DOHH2 (cell line): Measurements from ENCODE around the gene LMBRD2.

ENCODE experiments used
- H3F3A ChIP-seq: fragments of 200-600 bp; sonication (generic), shearing (Covaris generic); 2 replicates; pipeline ENCODE4 v1.6.0; 2016; ENCODE audit warnings: antibody characterized with exemption, mild to moderate bottlenecking; ENCODE audit not compliant: control insufficient read depth, insufficient read depth
- H3K27ac ChIP-seq: fragments of 200-600 bp; sonication (generic); 2 replicates; pipeline ENCODE4 v1.5.1; 2014; ENCODE audit warnings: low read depth, mild to moderate bottlenecking, low read length, moderate library complexity
- H3K27me3 ChIP-seq: fragments of 200-600 bp; sonication (generic); 2 replicates; pipeline ENCODE4 v1.6.1; 2014; ENCODE audit warnings: mild to moderate bottlenecking, low read length, mixed read lengths; ENCODE audit not compliant: control insufficient read depth
- H3K36me3 ChIP-seq: fragments of 200-600 bp; sonication (generic); 2 replicates; pipeline ENCODE4 v1.6.1; 2014; ENCODE audit warnings: mild to moderate bottlenecking, low read length, moderate library complexity, mixed read lengths; ENCODE audit not compliant: control insufficient read depth
- H3K4me1 ChIP-seq: fragments of 200-600 bp; sonication (generic); 2 replicates; pipeline ENCODE4 v1.6.1; 2014; ENCODE audit warnings: mild to moderate bottlenecking, low read length, mixed read lengths; ENCODE audit not compliant: control insufficient read depth
- H3K4me2 ChIP-seq: fragments of 200-600 bp; sonication (generic); 2 replicates; pipeline ENCODE4 v1.6.0; 2014; ENCODE audit warnings: mild to moderate bottlenecking, low read length, moderate library complexity
- H3K4me3 ChIP-seq: fragments of 200-600 bp; sonication (generic); 2 replicates; pipeline ENCODE4 v1.5.1; 2014; ENCODE audit warnings: mild to moderate bottlenecking, low read length, mixed read lengths
- H3K79me2 ChIP-seq: fragments of 200-600 bp; sonication (generic); 2 replicates; pipeline ENCODE4 v1.6.1; 2014; ENCODE audit warnings: mild to moderate bottlenecking, low read length, mixed read lengths; ENCODE audit not compliant: control insufficient read depth
- H3K9me2 ChIP-seq: fragments of 200-600 bp; sonication (generic); replicated peaks from 2 replicates; pipeline ENCODE4 v1.6.1; 2014; ENCODE audit warnings: mild to moderate bottlenecking, low read length, mixed read lengths; ENCODE audit not compliant: control insufficient read depth
- H3K9me3 ChIP-seq: fragments of 200-600 bp; sonication (generic); 2 replicates; pipeline ENCODE4 v1.6.1; 2014; ENCODE audit warnings: antibody characterized with exemption, low read length, mixed read lengths; ENCODE audit not compliant: control insufficient read depth, insufficient read depth
- H4K20me1 ChIP-seq: fragments of 200-600 bp; sonication (generic); 2 replicates; pipeline ENCODE4 v1.6.0; 2014; ENCODE audit warnings: low read depth, mild to moderate bottlenecking, antibody characterized with exemption, low read length, moderate library complexity; ENCODE audit not compliant: control insufficient read depth, insufficient read depth
- CTCF ChIP-seq: fragments of 200-600 bp; sonication (generic); IDR thresholded peaks from one replicate; pipeline ENCODE4 v1.5.1; 2014; ENCODE audit warnings: antibody characterized with exemption, mild to moderate bottlenecking, low read depth, low read length; ENCODE audit not compliant: poor library complexity, severe bottlenecking
- EZH2phosphoT487 ChIP-seq: fragments of 200-600 bp; sonication (generic); IDR thresholded peaks from 2 replicates; pipeline ENCODE4 v1.6.1; 2017; ENCODE audit warnings: borderline replicate concordance, mild to moderate bottlenecking, antibody characterized with exemption, low read length, moderate library complexity, mixed read lengths

LMBRD2 gene

GRCh38 chr5:36078430-36078829 is 73.3 kb downstream of the LMBRD2 start:
- Histone ChIP-seq H3K27ac (no peak overlapping the region), H3K4me2 (no peak overlapping the region), H3K4me1 (no peaks in the 10 kb centered on the region), H3K79me2 (no peaks in the 10 kb centered on the region), H4K20me1 (no peaks in the 10 kb centered on the region), H3K9me2 (no peaks in the 10 kb centered on the region), H3F3A (no peaks in the 10 kb centered on the region), H3K27me3 (peaks cover 2% of the 10 kb centered on the region; the same call in 1 of the 2 replicates), H3K4me3 (no peak overlapping the region), H3K9me3 (no peaks in the 10 kb centered on the region), H3K36me3 (no peaks in the 10 kb centered on the region)
- TF ChIP-seq CTCF (no peak), EZH2phosphoT487 (no peak)

GRCh38 chr5:36073595-36074216 is 78.0 kb downstream of the LMBRD2 start:
- Histone ChIP-seq H3K79me2 (no peaks in the 10 kb centered on the region), H3K27me3 (peaks cover 2% of the 10 kb centered on the region; the same call in 1 of the 2 replicates), H3K4me1 (no peaks in the 10 kb centered on the region), H3K9me3 (no peaks in the 10 kb centered on the region), H3K27ac (no peak overlapping the region), H3K9me2 (no peaks in the 10 kb centered on the region), H3K4me3 (no peak overlapping the region), H3K4me2 (no peak overlapping the region), H3F3A (no peaks in the 10 kb centered on the region), H3K36me3 (no peaks in the 10 kb centered on the region), H4K20me1 (no peaks in the 10 kb centered on the region)
- no peak for TF ChIP-seq EZH2phosphoT487
- TF ChIP-seq CTCF, result peak; percentile 43

- Histone ChIP-seq H3K4me2 (peak overlapping the region; percentile 42; the same call in 1 of the 2 replicates), H3K9me2 (no peaks in the 10 kb centered on the region), H3K9me3 (no peaks in the 10 kb centered on the region), H3K4me1 (no peaks in the 10 kb centered on the region), H3F3A (no peaks in the 10 kb centered on the region), H3K79me2 (no peaks in the 10 kb centered on the region), H3K27ac (no peak overlapping the region), H3K36me3 (no peaks in the 10 kb centered on the region), H3K27me3 (no peaks in the 10 kb centered on the region), H3K4me3 (no peak overlapping the region), H4K20me1 (no peaks in the 10 kb centered on the region)
- TF ChIP-seq EZH2phosphoT487 (no peak), CTCF (no peak)
These were observed 80.8 kb downstream of the LMBRD2 start for GRCh38 chr5:36070687-36071571.
